Spleen (tissue), 7 donors: ENCODE measurements around the gene NECAB2.

ENCODE experiments used
- CTCF ChIP-seq, 11 experiments: fragments of 200-600 bp in 7 of 11; fragments of 450-650 bp in 4 of 11; sonication (generic) in 4 of 11; IDR thresholded peaks in 8 of 11; conservative IDR thresholded peaks in 3 of 11; 1 replicate in 7 of 11; 2 replicates in 4 of 11; pipeline versions ENCODE4 v1.4.0 to v1.8.0; 2016 to 2021; ENCODE audit warnings: antibody characterized with exemption in 11 of 11, inconsistent platforms in 4 of 11, mild to moderate bottlenecking in 1 of 11
- POLR2A ChIP-seq, 3 donors: fragments of 450-650 bp; IDR thresholded peaks; one replicate each; pipeline ENCODE4 v1.5.1; 2017; ENCODE audit warnings: antibody characterized with exemption in 3 of 3, mild to moderate bottlenecking in 1 of 3
- donor health status: DM: no; HTN: no; CAD: no; lungs with moderate emphysema.
- donor health status: DM: no; HTN: no; CAD: no.
- donor health status: DM: no; HTN: no; CAD: no.

- no peak for TF ChIP-seq CTCF (IDR thresholded peaks at IDR 0.05 in 8 of 11, conservative IDR thresholded peaks at IDR 0.05 in 3 of 11)
- TF ChIP-seq POLR2A (IDR thresholded peaks at IDR 0.05) = no peak
Measured at GRCh38 chr16:84049403-84050060, 81.5 kb downstream of the NECAB2 start.
